ENCODE measurements around the gene CD53. TPM values are rescaled to one million over a fixed set of nuclear protein-coding genes. Genes with fewer than 3 reads are reported as not detected.

The CD53 gene
- polyA plus RNA-seq, 3 donors, result 5.2 to 7.9 (median 5.7) TPM

GRCh38 chr1:110872366-110872744 is 593 bp upstream of the CD53 start:
- no peak for DNase-seq (ENCODE audit: extremely low read depth in 1 of 11, low read depth in 9 of 11, low spot score in 4 of 11)

DNA sequence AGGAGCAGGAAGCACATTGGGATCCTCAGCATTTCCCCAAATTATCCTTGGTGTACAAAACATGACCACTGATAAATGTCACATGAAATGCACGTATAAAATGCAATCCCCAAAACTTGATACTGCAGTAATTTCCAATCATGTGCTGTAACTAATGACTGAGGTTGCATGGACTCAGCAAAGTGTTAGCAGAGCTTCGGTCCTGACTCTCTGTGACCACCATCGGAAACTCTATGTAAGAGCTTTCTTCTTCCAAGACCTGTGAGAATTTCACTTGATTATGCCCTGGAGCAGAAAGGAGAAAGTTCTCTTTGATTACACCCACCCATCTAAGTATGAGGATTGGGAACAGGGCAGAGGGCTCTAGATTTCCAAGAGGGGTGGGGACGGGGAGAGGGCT is 908 bp downstream of the CD53 start:
- no peak for DNase-seq (ENCODE audit: extremely low read depth in 1 of 11, low read depth in 9 of 11, low spot score in 4 of 11)

DNA sequence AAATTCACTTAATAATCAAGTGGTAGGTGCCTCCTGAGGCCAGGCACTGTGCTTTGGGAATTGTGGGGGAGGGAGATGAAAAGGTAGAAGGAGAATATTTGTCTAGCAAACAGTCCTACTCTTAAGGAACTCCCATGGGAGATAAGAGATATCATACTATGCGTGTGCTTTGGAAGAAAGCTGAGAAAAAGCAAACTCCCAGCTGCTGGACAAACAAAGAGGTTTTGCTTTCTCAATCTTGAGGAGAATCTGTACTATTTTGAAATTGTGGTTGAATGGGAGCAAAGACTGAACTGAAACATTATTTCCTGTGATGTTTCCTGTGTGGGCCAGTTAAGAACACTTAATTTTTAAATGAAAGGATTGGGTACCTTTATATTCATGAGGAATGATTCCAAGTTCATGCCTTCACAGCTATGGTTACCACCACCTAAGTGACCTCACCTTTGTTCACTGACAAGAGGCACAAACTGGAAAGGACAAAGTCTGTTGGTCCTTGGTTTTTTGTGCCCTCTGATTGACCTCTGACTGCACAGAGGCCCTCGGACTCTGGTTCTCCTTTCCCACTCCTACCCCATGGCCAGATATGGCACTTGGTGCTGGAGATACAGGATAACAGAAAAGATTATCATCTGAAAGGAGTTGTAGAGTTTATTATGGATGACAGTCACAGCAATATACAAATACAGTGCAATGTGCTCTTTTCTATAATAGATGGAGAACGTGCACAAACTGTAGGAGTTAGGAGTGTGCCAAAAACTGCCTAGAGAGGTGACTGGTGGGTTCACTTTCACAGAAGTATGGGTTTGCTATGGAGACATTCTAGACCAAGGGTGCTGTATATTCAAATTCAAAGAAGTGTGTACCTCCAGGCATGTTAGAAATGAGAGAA is 1.6 kb downstream of the CD53 start:
- DNase-seq (ENCODE audit: extremely low read depth in 1 of 11, low read depth in 9 of 11, low spot score in 4 of 11), result no peak

- no peak for DNase-seq (ENCODE audit: extremely low read depth in 1 of 11, low read depth in 9 of 11, low spot score in 4 of 11)
Measured at GRCh38 chr1:110875216-110875731, 2.3 kb downstream of the CD53 start.

DNA sequence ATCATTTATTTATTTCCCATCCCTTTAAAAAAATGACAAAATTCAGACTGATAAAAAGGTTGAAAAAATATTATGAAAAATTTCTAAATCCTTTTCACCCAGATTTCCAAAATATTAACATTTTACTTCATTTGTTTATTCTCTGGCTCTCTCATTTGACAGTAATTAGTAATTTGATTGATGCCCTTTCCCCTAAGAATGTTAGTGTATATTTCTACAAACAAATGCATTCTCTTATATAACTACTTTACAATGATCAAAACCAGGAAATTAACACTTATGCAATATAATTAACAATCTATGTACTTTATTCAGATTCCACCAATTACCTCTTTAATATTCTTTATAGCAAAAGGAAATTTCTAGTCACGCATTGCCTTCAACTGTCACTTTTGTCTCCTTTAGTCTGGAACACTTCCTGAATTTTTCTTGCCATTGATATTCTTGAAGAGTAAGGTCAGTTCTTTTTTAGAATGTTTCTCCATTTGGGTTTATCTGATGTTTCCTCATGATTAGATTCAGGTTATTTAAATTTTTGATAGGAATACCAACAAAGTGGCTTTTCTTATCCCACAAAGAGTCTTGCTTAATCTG is 3.9 kb downstream of the CD53 start:
- DNase-seq (ENCODE audit: extremely low read depth in 1 of 11, low read depth in 9 of 11, low spot score in 4 of 11), result no peak

DNA sequence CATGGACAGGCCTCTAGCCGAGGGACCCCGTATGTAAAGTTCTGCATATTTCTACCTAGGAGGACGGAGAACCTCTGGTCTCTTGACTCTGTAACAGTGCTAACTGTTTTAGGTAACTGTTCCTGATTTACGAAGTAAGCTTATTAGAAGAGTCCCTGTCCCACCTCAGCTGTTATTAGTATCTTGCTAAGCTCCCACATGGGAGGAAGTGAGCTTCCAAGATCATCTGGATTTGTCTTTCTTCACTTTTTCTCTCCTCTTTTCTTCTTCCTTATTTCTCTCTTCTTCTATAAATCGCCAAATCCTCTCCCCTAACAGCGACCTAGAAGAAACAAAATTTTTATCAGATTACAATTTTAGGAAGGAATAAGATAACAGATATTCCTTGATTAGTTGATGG is 4.4 kb downstream of the CD53 start:
- DNase-seq (ENCODE audit: extremely low read depth in 1 of 11, low read depth in 9 of 11, low spot score in 4 of 11), result no peak

GRCh38 chr1:110877776-110878175 is 4.8 kb downstream of the CD53 start:
- DNase-seq (ENCODE audit: extremely low read depth in 1 of 11, low read depth in 9 of 11, low spot score in 4 of 11), result no peak

- DNase-seq (ENCODE audit: extremely low read depth in 1 of 11, low read depth in 9 of 11, low spot score in 4 of 11), result no peak
Measured at GRCh38 chr1:110878591-110878990, 5.6 kb downstream of the CD53 start.

DNA sequence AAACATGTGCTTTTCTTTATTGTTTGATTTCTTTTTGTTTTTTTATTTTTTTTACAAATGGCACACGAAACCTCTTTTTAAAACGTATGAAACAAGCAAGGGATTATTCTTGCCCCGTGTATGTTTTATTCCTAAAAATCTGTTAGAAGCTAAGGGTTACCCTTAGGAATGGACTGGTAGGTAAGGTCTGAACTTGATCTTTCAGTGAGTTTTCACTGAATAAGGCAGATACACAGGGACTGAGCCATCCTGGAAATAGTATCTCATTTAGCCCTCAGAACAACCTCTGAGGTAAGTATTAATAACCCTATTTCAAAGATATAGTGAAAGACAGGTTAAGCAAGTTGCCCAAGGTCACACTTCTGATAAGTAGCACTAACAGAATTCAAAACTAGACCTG is 6.0 kb downstream of the CD53 start:
- no peak for DNase-seq (ENCODE audit: extremely low read depth in 1 of 11, low read depth in 9 of 11, low spot score in 4 of 11)

DNA sequence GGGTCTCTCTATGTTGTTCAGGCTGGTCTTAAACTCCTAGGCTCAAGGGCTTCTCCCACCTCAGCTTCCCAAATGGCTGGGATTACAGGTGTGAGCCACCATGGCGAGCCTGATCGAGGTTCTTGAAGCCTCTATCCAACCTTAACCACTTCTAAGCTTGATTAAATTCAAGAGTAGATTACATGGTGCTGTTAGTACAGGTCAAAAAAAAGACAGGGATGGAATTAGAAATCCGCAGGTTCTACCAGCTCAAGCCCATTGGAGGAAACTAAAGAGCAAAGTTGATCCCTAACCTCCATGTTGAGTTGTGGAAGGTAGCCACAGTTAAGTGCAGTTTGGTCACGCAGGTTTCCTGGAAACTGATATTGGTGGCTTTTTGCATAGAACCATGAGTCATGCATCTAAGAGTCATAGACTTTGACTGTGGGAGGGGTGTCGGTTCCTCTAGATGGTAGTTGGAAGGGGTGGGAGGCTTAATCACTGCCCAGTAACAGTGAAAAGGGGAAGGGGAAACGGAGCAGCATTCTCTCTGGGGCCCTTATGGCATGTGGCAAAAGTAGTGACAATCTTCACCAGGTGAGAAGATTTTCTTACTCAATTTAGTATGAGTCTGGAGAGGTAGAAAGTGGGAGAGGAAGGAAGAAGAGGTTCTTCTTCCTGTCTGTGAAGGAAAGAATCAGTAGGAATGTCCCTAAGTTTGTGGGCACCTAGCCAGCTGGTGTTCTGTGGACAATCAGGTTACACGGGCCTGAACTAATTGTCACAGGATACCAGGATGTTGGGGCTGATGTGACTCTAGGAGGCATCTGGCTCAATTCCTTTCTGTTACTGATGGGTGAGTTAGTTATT is 7.0 kb downstream of the CD53 start:
- no peak for DNase-seq (ENCODE audit: extremely low read depth in 1 of 11, low read depth in 9 of 11, low spot score in 4 of 11)

- DNase-seq (ENCODE audit: extremely low read depth in 1 of 11, low read depth in 9 of 11, low spot score in 4 of 11), result no peak
Measured at GRCh38 chr1:110880708-110881374, 7.9 kb downstream of the CD53 start.

GRCh38 chr1:110888049-110888448 is 15.1 kb downstream of the CD53 start:
- DNase-seq (ENCODE audit: extremely low read depth in 1 of 11, low read depth in 9 of 11, low spot score in 4 of 11), result no peak

DNA sequence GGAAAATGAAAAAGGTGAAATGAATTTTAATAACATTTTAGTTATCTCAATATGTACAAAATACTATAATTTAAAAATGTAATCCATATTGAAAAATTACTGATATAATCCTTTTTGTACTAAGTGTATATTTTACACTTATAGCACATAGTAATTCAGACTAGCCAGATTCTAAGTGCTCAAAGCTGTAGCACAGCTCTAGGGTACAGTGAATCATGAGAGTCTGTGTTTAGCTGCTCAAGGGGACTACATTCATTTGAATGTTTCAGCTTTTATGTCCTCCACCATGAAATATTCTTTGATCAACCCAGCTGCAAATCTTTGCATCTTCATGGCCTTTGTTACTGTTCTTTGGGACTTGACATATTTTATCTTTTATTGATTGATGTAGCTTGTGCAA is 15.7 kb downstream of the CD53 start:
- DNase-seq (ENCODE audit: extremely low read depth in 1 of 11, low read depth in 9 of 11, low spot score in 4 of 11), result no peak

DNA sequence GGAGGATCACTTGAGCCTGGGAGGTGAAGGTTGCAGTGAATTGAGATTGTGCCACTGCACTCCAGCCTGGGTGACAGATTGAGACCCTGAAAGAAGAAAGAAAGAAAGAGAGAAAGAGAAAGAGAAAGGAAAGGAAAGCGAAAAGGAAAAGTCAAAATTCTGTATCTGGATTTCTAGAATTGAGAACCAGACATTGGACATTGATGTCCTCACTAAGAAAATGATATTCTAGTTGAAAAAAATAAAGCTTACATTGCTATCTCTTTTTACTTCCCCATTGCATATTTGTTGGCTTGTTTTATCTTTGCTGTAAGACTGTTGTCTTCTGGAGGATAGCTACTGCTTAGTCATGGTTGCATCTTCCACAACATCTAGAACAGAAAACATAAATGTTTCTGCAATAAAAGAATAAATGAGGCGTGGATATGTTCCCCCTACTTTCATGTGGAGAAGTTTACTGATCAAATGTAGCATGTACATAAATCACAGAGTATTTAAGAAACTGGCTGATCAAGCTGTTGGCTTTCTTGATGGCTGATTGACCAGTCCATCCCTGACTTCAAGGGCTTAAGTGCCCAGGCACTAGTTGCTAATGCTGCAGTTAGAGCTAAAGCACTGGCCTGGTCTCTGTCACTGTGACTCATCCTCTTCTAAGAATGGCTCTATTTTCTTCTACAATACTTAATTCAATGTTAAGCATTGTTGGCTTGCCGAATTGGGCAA is 17.7 kb downstream of the CD53 start:
- DNase-seq (ENCODE audit: extremely low read depth in 1 of 11, low read depth in 9 of 11, low spot score in 4 of 11), result no peak

DNA sequence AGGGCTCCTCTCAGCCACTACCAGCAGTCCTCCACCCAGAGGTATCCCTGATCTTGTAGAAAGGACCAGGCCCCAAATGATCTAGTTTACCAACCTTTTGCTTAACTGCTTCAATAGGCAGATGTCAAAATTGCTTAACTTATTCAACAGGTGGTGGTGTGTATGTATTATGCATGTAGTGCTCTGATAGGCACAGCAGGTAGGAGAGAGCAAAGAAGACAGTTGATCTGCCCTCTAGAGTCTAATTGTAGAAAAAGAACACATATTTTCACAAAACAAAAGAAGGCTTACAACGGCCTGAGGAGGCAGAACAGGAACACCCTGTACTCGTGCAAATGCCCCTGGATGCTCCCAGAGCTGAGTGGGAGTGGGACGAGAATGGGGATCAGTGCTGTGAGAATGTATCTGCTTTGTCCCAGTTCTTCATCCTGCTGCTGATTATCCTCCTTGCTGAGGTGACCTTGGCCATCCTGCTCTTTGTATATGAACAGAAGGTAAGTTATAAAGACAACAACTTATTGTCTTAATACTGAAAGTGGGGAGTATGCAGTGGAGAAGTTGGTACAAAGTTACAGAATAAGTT is 21.1 kb downstream of the CD53 start:
- DNase-seq (ENCODE audit: extremely low read depth in 1 of 11, low read depth in 9 of 11, low spot score in 4 of 11), result no peak

GRCh38 chr1:110896090-110896489 is 23.1 kb downstream of the CD53 start:
- DNase-seq (ENCODE audit: extremely low read depth in 1 of 11, low read depth in 9 of 11, low spot score in 4 of 11), result no peak

DNA sequence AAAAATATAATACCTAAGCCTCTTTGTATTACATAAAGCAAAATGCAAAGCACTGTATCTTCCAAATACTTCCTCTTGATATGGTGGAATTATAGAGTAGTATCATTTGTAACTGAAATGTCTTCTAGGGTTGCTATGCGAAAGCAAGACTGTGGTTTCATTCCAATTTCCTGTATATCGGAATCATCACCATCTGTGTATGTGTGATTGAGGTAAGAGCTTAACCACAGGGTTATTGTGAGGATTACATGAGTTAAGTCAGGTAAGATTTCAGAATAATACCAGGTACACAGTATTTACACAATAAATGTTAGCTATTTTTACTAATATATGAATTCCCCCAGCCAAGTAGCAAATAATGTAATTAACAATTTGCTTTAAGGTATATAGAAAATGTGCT is 24.7 kb downstream of the CD53 start:
- no peak for DNase-seq (ENCODE audit: extremely low read depth in 1 of 11, low read depth in 9 of 11, low spot score in 4 of 11)

- DNase-seq (ENCODE audit: extremely low read depth in 1 of 11, low read depth in 9 of 11, low spot score in 4 of 11), result no peak
Measured at GRCh38 chr1:110898734-110899457, 25.9 kb downstream of the CD53 start.
